Mesenchymal stem cell (in vitro differentiated cells and primary cell): ENCODE measurements around the gene CD151.

ENCODE experiments used
- DNase-seq: peaks from one replicate; pipeline ENCODE4 v3.0.0-alpha.2; 2013
- H2AFZ ChIP-seq: one replicate; pipeline ENCODE4 v1.6.1; 2013; ENCODE audit warnings: low read depth, mild to moderate bottlenecking, control low read depth, inconsistent platforms, low read length, moderate library complexity
- H2AK5ac ChIP-seq: 2 replicates; pipeline ENCODE4 v1.6.1; 2013; ENCODE audit warnings: low read length, moderate library complexity, mild to moderate bottlenecking, inconsistent platforms; ENCODE audit not compliant: severe bottlenecking
- H2BK120ac ChIP-seq: one replicate; pipeline ENCODE4 v1.6.1; 2013; ENCODE audit warnings: low read depth, mild to moderate bottlenecking, inconsistent platforms, low read length, moderate library complexity
- H2BK12ac ChIP-seq, 2 experiments: one replicate each; pipeline ENCODE4 v1.6.1; 2013; ENCODE audit warnings: inconsistent platforms in 2 of 2, low read length in 2 of 2, mild to moderate bottlenecking in 2 of 2, moderate library complexity in 2 of 2, control low read depth in 1 of 2
- H2BK15ac ChIP-seq: one replicate; pipeline ENCODE4 v1.6.1; 2013; ENCODE audit warnings: mild to moderate bottlenecking, low read depth, inconsistent platforms; ENCODE audit not compliant: poor library complexity, severe bottlenecking
- H2BK5ac ChIP-seq: 2 replicates; pipeline ENCODE4 v1.6.1; 2013; ENCODE audit warnings: low read depth, mild to moderate bottlenecking, low read length, control low read depth, inconsistent platforms; ENCODE audit not compliant: poor library complexity, severe bottlenecking
- H3K14ac ChIP-seq, 2 experiments: one replicate each; pipeline ENCODE4 v1.6.1; 2013; ENCODE audit warnings: inconsistent platforms in 2 of 2, low read length in 2 of 2, control low read depth in 1 of 2, mild to moderate bottlenecking in 1 of 2, moderate library complexity in 1 of 2
- H3K18ac ChIP-seq, 2 experiments: one replicate each; pipeline ENCODE4 v1.6.1; 2013; ENCODE audit warnings: inconsistent platforms in 2 of 2, low read length in 2 of 2, control low read depth in 1 of 2, low read depth in 1 of 2, mild to moderate bottlenecking in 1 of 2
- H3K23ac ChIP-seq, 2 experiments: one replicate each; pipeline ENCODE4 v1.6.1; 2013; ENCODE audit warnings: inconsistent platforms in 2 of 2, low read length in 2 of 2, mild to moderate bottlenecking in 2 of 2, moderate library complexity in 2 of 2, control low read depth in 1 of 2
- H3K27ac ChIP-seq: 2 replicates; pipeline ENCODE4 v1.5.1; 2013; ENCODE audit warnings: mild to moderate bottlenecking, moderate library complexity, low read length, control low read depth, inconsistent platforms; ENCODE audit not compliant: poor library complexity, severe bottlenecking
- H3K27me3 ChIP-seq, 2 experiments: 2 replicates each; pipeline versions ENCODE4 v1.6.1 to v1.7.0; 2013; ENCODE audit warnings: low read length in 2 of 2, mild to moderate bottlenecking in 2 of 2, moderate library complexity in 2 of 2, control low read depth in 1 of 2, inconsistent platforms in 1 of 2; ENCODE audit not compliant: control insufficient read depth in 1 of 2, insufficient read depth in 1 of 2
- H3K36me3 ChIP-seq, 2 experiments: 2 replicates each; pipeline versions ENCODE4 v1.6.1 to v1.7.0; 2013; ENCODE audit warnings: low read length in 2 of 2, control low read depth in 1 of 2, inconsistent platforms in 1 of 2, low read depth in 1 of 2, mild to moderate bottlenecking in 1 of 2; ENCODE audit not compliant: insufficient read depth in 2 of 2, control insufficient read depth in 1 of 2
- H3K4ac ChIP-seq, 2 experiments: one replicate each; pipeline ENCODE4 v1.6.1; 2013; ENCODE audit warnings: inconsistent platforms in 2 of 2, low read length in 2 of 2, mild to moderate bottlenecking in 2 of 2, moderate library complexity in 2 of 2, control low read depth in 1 of 2, low read depth in 1 of 2
- H3K4me1 ChIP-seq: 2 replicates; pipeline ENCODE4 v1.6.1; 2013; ENCODE audit warnings: low read depth, low read length, control low read depth; ENCODE audit not compliant: control insufficient read depth, insufficient read depth
- H3K4me2 ChIP-seq: 2 replicates; pipeline ENCODE4 v1.6.1; 2013; ENCODE audit warnings: low read length, mild to moderate bottlenecking, inconsistent platforms; ENCODE audit not compliant: poor library complexity, severe bottlenecking
- H3K4me3 ChIP-seq, 2 experiments: 2 replicates each; pipeline versions ENCODE4 v1.5.1 to v1.7.0; 2013; ENCODE audit warnings: low read length in 2 of 2, mild to moderate bottlenecking in 2 of 2, control low read depth in 1 of 2, low read depth in 1 of 2; ENCODE audit not compliant: insufficient read depth in 1 of 2
- H3K79me1 ChIP-seq: replicated peaks from 2 replicates; pipeline ENCODE4 v1.6.1; 2013; ENCODE audit warnings: mild to moderate bottlenecking, control low read depth, low read length, inconsistent platforms; ENCODE audit not compliant: poor library complexity, severe bottlenecking
- H3K9ac ChIP-seq: 2 replicates; pipeline ENCODE4 v1.7.0; 2013; ENCODE audit warnings: mild to moderate bottlenecking, low read length, moderate library complexity
- H3K9me3 ChIP-seq: 2 replicates; pipeline ENCODE4 v1.7.0; 2013; ENCODE audit warnings: mild to moderate bottlenecking, low read length; ENCODE audit not compliant: control insufficient read depth
- H4K8ac ChIP-seq: one replicate; pipeline ENCODE4 v1.6.1; 2013; ENCODE audit warnings: inconsistent platforms, mild to moderate bottlenecking, low read length, moderate library complexity
- H4K91ac ChIP-seq: one replicate; pipeline ENCODE4 v1.6.1; 2013; ENCODE audit warnings: mild to moderate bottlenecking, low read length, inconsistent platforms
- WGBS: methylation state at CpG from one replicate; pipeline ENCODE4 v1.1.7; 2013; ENCODE audit warnings: mixed read lengths; 5-methylcytosine and 5-hydroxymethylcytosine counted together

Gene CD151

GRCh38 chr11:867856-868358 lies 35.2 kb downstream of the CD151 start:
- Histone ChIP-seq H2AFZ (no peak overlapping the region), H3K4ac (no peak overlapping the region), H3K23ac (no peak overlapping the region), H3K9me3 (no peaks in the 10 kb centered on the region), H3K4me3 (no peak overlapping the region), H2BK12ac (no peak overlapping the region), H3K27ac (no peak overlapping the region), H3K14ac (no peak overlapping the region), H2BK15ac (no peak overlapping the region), H3K4me1 (peaks cover 38% of the 10 kb centered on the region), H4K8ac (no peak overlapping the region), H3K9ac (no peak overlapping the region), H3K18ac (no peak overlapping the region), H3K36me3 (peaks cover 43 to 70% of the 10 kb centered on the region in 2 experiments), H3K79me1 (no peaks in the 10 kb centered on the region), H2AK5ac (no peak overlapping the region), H2BK120ac (no peak overlapping the region), H4K91ac (no peak overlapping the region), H3K27me3 (no peaks in the 10 kb centered on the region), H2BK5ac (no peak overlapping the region), H3K4me2 (no peak overlapping the region)
- WGBS = 94% methylated on average over 8 of the region's 8 CpGs
- DNase-seq = no peak

- Histone ChIP-seq H3K9ac (no peak overlapping the region), H2BK12ac (no peak overlapping the region), H3K27me3 (no peaks in the 10 kb centered on the region), H3K36me3 (peaks cover 39 to 68% of the 10 kb centered on the region in 2 experiments), H3K4ac (no peak overlapping the region), H3K18ac (no peak overlapping the region), H3K4me1 (peaks cover 33% of the 10 kb centered on the region), H2AFZ (no peak overlapping the region), H2BK5ac (no peak overlapping the region), H3K27ac (no peak overlapping the region), H2AK5ac (no peak overlapping the region), H3K79me1 (no peaks in the 10 kb centered on the region), H4K8ac (no peak overlapping the region), H3K4me3 (no peak overlapping the region), H3K4me2 (no peak overlapping the region), H2BK15ac (no peak overlapping the region), H3K14ac (no peak overlapping the region), H4K91ac (no peak overlapping the region), H2BK120ac (no peak overlapping the region), H3K23ac (no peak overlapping the region), H3K9me3 (no peaks in the 10 kb centered on the region)
- no peak for DNase-seq
- 93% methylated on average over 17 of the region's 17 CpGs for WGBS
Observed at GRCh38 chr11:868394-868793, 35.6 kb downstream of the CD151 start.

- peaks cover 35 to 64% of the 10 kb centered on the region in 2 experiments for H3K36me3 ChIP-seq
- no peak overlapping the region for H2AFZ ChIP-seq
- no peak overlapping the region for H3K18ac ChIP-seq
- H2BK120ac ChIP-seq = no peak overlapping the region
- no peak overlapping the region for H3K14ac ChIP-seq
- H2AK5ac ChIP-seq = no peak overlapping the region
- H3K9me3 ChIP-seq = no peaks in the 10 kb centered on the region
- WGBS = 89% methylated on average over 12 of the region's 12 CpGs
- peak overlapping the region; percentile 36 for H4K91ac ChIP-seq
- DNase-seq = no peak
- H4K8ac ChIP-seq = no peak overlapping the region
- peaks cover 29% of the 10 kb centered on the region for H3K4me1 ChIP-seq
- H3K4me3 ChIP-seq = no peak overlapping the region
- H2BK12ac ChIP-seq = no peak overlapping the region
- no peak overlapping the region for H3K27ac ChIP-seq
- no peak overlapping the region for H2BK5ac ChIP-seq
- H2BK15ac ChIP-seq = no peak overlapping the region
- no peak overlapping the region for H3K23ac ChIP-seq
- H3K4me2 ChIP-seq = no peak overlapping the region
- no peak overlapping the region for H3K4ac ChIP-seq
- no peaks in the 10 kb centered on the region for H3K79me1 ChIP-seq
- H3K27me3 ChIP-seq = no peaks in the 10 kb centered on the region
- no peak overlapping the region for H3K9ac ChIP-seq
Observed at GRCh38 chr11:868802-869201, 36.0 kb downstream of the CD151 start.

GRCh38 chr11:869399-870126 lies 36.8 kb downstream of the CD151 start:
- H4K91ac ChIP-seq = no peak overlapping the region
- H3K23ac ChIP-seq = no peak overlapping the region
- no peak overlapping the region for H3K4me2 ChIP-seq
- WGBS = 93% methylated on average over 24 of the region's 25 CpGs
- H3K9me3 ChIP-seq = no peaks in the 10 kb centered on the region
- H3K27me3 ChIP-seq = no peaks in the 10 kb centered on the region
- no peak overlapping the region for H3K27ac ChIP-seq
- H2BK15ac ChIP-seq = no peak overlapping the region
- H3K79me1 ChIP-seq = no peaks in the 10 kb centered on the region
- peak overlapping the region in 1 of 2 experiments; percentile 21 for H3K14ac ChIP-seq
- H2AK5ac ChIP-seq = no peak overlapping the region
- no peak overlapping the region for H3K4me3 ChIP-seq
- DNase-seq = no peak
- H2AFZ ChIP-seq = no peak overlapping the region
- H2BK12ac ChIP-seq = no peak overlapping the region
- H3K4me1 ChIP-seq = peaks cover 21% of the 10 kb centered on the region
- no peak overlapping the region for H3K9ac ChIP-seq
- H3K18ac ChIP-seq = no peak overlapping the region
- no peak overlapping the region for H2BK120ac ChIP-seq
- H3K36me3 ChIP-seq = peaks cover 28 to 59% of the 10 kb centered on the region in 2 experiments
- no peak overlapping the region for H2BK5ac ChIP-seq
- no peak overlapping the region for H4K8ac ChIP-seq
- H3K4ac ChIP-seq = no peak overlapping the region
